ENCODE data around the gene AMPD3. TPM values are rescaled to one million over a fixed set of nuclear protein-coding genes. Genes with fewer than 3 reads are reported as not detected.

The AMPD3 gene
- total RNA-seq (1 to 10 TPM; 2.7 to 9.3 (median 7.9) TPM), polyA plus RNA-seq (1 to 10 TPM; 2.0 to 6.8 TPM)
- long read RNA-seq, donor 1, partial matches to known transcripts = 1 of 2 reads
- long read RNA-seq, donor 1, other reads (novel, unspliced or antisense) = 1 of 2 reads
- long read RNA-seq, donor 2, partial matches to known transcripts = 0 of 1 reads
- long read RNA-seq, donor 2, other reads (novel, unspliced or antisense) = 0 of 1 reads
- long read RNA-seq, donor 3, partial matches to known transcripts = 4 of 5 reads
- long read RNA-seq, donor 3, other reads (novel, unspliced or antisense) = 1 of 5 reads

- WGBS, 3 donors = 17 to 41% (median 25%) methylated on average over 11 of the region's 11 CpGs
Measured at GRCh38 chr11:10454878-10455631, at the start of gene AMPD3. Gene AMPD3 (plus strand): TSS chr11:10455264. CDS start chr11:10461520, 6,256 bp downstream.

GRCh38 chr11:10405865-10406592, 49.0 kb upstream of the AMPD3 start:
- peak; percentile 58 to 75 (median 73) for TF ChIP-seq CTCF (IDR thresholded peaks at IDR 0.05)
- TF ChIP-seq POLR2A (IDR thresholded peaks at IDR 0.05) = no peak
- intact Hi-C loops (cut with DNase I) = loop anchor here (2.0 to 5.0 kb wide), 2 partner anchors 329 to 331 kb away; no protein-coding TSS in a partner anchor

More at GRCh38 chr11:10454878-10455631, at the start of gene AMPD3:
- peak within 1 kb of the TSS; percentile 18 for H3K4me3 ChIP-seq
- peaks cover 8% of the 10 kb centered on the region for H3K4me1 ChIP-seq (ENCODE audit: insufficient read depth)
- no peak for TF ChIP-seq POLR2A (IDR thresholded peaks at IDR 0.05)
- TF ChIP-seq EP300 (IDR thresholded peaks at IDR 0.05) = no peak
- no peak for TF ChIP-seq CTCF (IDR thresholded peaks at IDR 0.05)
- peak within 1 kb of the TSS in 1 of 2 donors; percentile 22 for H3K27ac ChIP-seq
- intact Hi-C loops (cut with DNase I) = no loop called here
- DNase-seq = peak in 2 of 5 donors; percentile 53 to 57
- H3K9me3 ChIP-seq = no peaks in the 10 kb centered on the region
- no peaks in the 10 kb centered on the region for H3K36me3 ChIP-seq
- no peaks in the 10 kb centered on the region for H3K27me3 ChIP-seq

GRCh38 chr11:10407055-10407454, 48.0 kb upstream of the AMPD3 start:
- Histone ChIP-seq H3K9me3 (no peaks in the 10 kb centered on the region), H3K27me3 (no peaks in the 10 kb centered on the region), H3K27ac (no peak overlapping the region), H3K36me3 (no peaks in the 10 kb centered on the region), H3K4me1 (ENCODE audit: insufficient read depth) (no peaks in the 10 kb centered on the region), H3K4me3 (no peak overlapping the region)
- intact Hi-C loops (cut with DNase I) = loop anchor here (2.0 to 5.0 kb wide), 2 partner anchors 328 to 330 kb away; no protein-coding TSS in a partner anchor
- no peak for TF ChIP-seq POLR2A (IDR thresholded peaks at IDR 0.05)
- TF ChIP-seq CTCF (IDR thresholded peaks at IDR 0.05) = no peak
- no peak for DNase-seq
- 60 to 66% (median 65%) methylated on average over 3 of the region's 3 CpGs for WGBS, 3 donors

More at GRCh38 chr11:10405865-10406592, 49.0 kb upstream of the AMPD3 start:
- H3K36me3 ChIP-seq = no peaks in the 10 kb centered on the region
- peak; percentile 56 to 79 (median 70) for DNase-seq
- 23 to 28% (median 26%) methylated on average over 6 of the region's 6 CpGs for WGBS, 3 donors
- peaks cover 2% of the 10 kb centered on the region for H3K4me1 ChIP-seq (ENCODE audit: insufficient read depth)
- no peaks in the 10 kb centered on the region for H3K27me3 ChIP-seq
- no peak overlapping the region for H3K27ac ChIP-seq
- H3K4me3 ChIP-seq = no peak overlapping the region
- no peaks in the 10 kb centered on the region for H3K9me3 ChIP-seq

Measured in ovary (tissue), 10 donors.